A549 (cell line): ENCODE results near the gene GSG1L. TPM values are rescaled to one million over a fixed set of nuclear protein-coding genes. Genes with fewer than 3 reads are reported as not detected.

ENCODE experiments used
- ATAC-seq, 2 experiments: fragments of 200-7000 bp in 1 of 2; fragments of >200 bp in 1 of 2; cut with Nextera tagmentation in 1 of 2; cut with Tn5 transposase in 1 of 2; 3 replicates each; pipeline versions ENCODE4 v1.8.0 to v1.9.1; 2018 to 2020; ENCODE audit warnings: mild to moderate bottlenecking in 1 of 2, moderate library complexity in 1 of 2
- CTCF ChIA-PET: fragments of 300-600 bp; sonication (Branson Sonifier 250); formaldehyde crosslinking; extraction: SDS; loops from one replicate; lab custom pipeline; 2021; ENCODE audit warnings: antibody characterized with exemption, inconsistent platforms; lab: Yijun Ruan, JAX
- POLR2A ChIA-PET: fragments of 350-600 bp; formaldehyde crosslinking; extraction: SDS; loops from one replicate; lab custom pipeline; 2021; ENCODE audit warnings: antibody characterized with exemption, inconsistent platforms; lab: Yijun Ruan, JAX
- DNase-seq, 2 experiments: peaks; one replicate each; pipeline versions ENCODE4 v3.0.0 to v3.0.0-alpha.2; 2011 to 2016; ENCODE audit warnings: low read depth in 1 of 2, low spot score in 1 of 2
- FAIRE-seq: peaks from 2 replicates; lab custom pipeline; 2011; peaks lifted over from hg19 to GRCh38; lab: Jason Lieb, UNC
- H3K27ac ChIP-seq, 2 experiments: fragments of >200 bp; sonication (Bioruptor Twin); formaldehyde crosslinking; 3 replicates each; pipeline ENCODE4 v1.5.1; 2016 to 2017
- H3K4me1 ChIP-seq: fragments of >200 bp; sonication (Bioruptor Twin); formaldehyde crosslinking; 3 replicates; pipeline ENCODE4 v1.6.1; 2016
- H3K4me2 ChIP-seq: fragments of >200 bp; sonication (Bioruptor Twin); formaldehyde crosslinking; 3 replicates; pipeline ENCODE4 v1.6.1; 2016
- H3K4me3 ChIP-seq: fragments of >200 bp; sonication (Bioruptor Twin); formaldehyde crosslinking; 3 replicates; pipeline ENCODE4 v1.5.1; 2016
- H3K9me3 ChIP-seq: fragments of >200 bp; sonication (Bioruptor Twin); formaldehyde crosslinking; 3 replicates; pipeline ENCODE4 v1.6.1; 2016
- BCL3 ChIP-seq: fragments of >200 bp; sonication (Bioruptor Twin); formaldehyde crosslinking; IDR thresholded peaks from 3 replicates; pipeline ENCODE4 v1.6.1; 2016
- BHLHE40 ChIP-seq: IDR thresholded peaks from 2 replicates; pipeline ENCODE4 v1.6.1; 2012; ENCODE audit warnings: low read depth, low read length, inconsistent platforms
- CHD4 ChIP-seq: fragments of 200-600 bp; sonication (generic); IDR thresholded peaks from 2 replicates; pipeline ENCODE4 v1.6.1; 2016; ENCODE audit warnings: antibody characterized with exemption, mild to moderate bottlenecking, borderline replicate concordance
- EHF ChIP-seq: fragments of 250-450 bp; sonication (Bioruptor Pico); IDR thresholded peaks from 2 replicates; pipeline ENCODE4 v1.5.0; 2020; ENCODE audit warnings: mild to moderate bottlenecking
- EHMT2 ChIP-seq: fragments of 200-600 bp; sonication (generic); IDR thresholded peaks from 2 replicates; pipeline ENCODE4 v1.6.1; 2016; ENCODE audit warnings: antibody characterized with exemption, low read depth, mild to moderate bottlenecking, moderate library complexity
- EP300 ChIP-seq, 2 experiments: fragments of >200 bp; sonication (Bioruptor Twin); formaldehyde crosslinking; IDR thresholded peaks; 2 replicates in 1 of 2; 3 replicates in 1 of 2; pipeline ENCODE4 v1.6.1; 2016 to 2017
- GATA3 ChIP-seq: IDR thresholded peaks from 2 replicates; pipeline ENCODE4 v1.6.1; 2012; ENCODE audit warnings: borderline replicate concordance
- HES2 ChIP-seq: fragments of >200 bp; sonication (Bioruptor Twin); formaldehyde crosslinking; IDR thresholded peaks from 2 replicates; pipeline ENCODE4 v1.6.1; 2016
- HEYL ChIP-seq: fragments of 250-450 bp; sonication (Bioruptor Pico); IDR thresholded peaks from 2 replicates; pipeline ENCODE4 v1.8.0; 2021; ENCODE audit warnings: mild to moderate bottlenecking, moderate library complexity
- HOXA7 ChIP-seq: fragments of 250-450 bp; sonication (Bioruptor Pico); IDR thresholded peaks from 2 replicates; pipeline ENCODE4 v1.5.0; 2020; ENCODE audit warnings: mild to moderate bottlenecking, moderate library complexity
- HOXB13 ChIP-seq: fragments of 250-450 bp; sonication (Bioruptor Pico); IDR thresholded peaks from 2 replicates; pipeline ENCODE4 v1.5.0; 2020; ENCODE audit warnings: low read depth, mild to moderate bottlenecking, moderate library complexity
- JUNB ChIP-seq: fragments of >200 bp; sonication (Bioruptor Twin); formaldehyde crosslinking; IDR thresholded peaks from 2 replicates; pipeline ENCODE4 v1.6.1; 2016
- KDM5A ChIP-seq: fragments of 200-600 bp; sonication (generic); IDR thresholded peaks from 2 replicates; pipeline ENCODE4 v1.6.1; 2016; ENCODE audit warnings: antibody characterized with exemption, mild to moderate bottlenecking
- MAFK ChIP-seq: fragments of 450-650 bp; IDR thresholded peaks from 2 replicates; pipeline ENCODE4 v1.6.1; 2014; ENCODE audit not compliant: partially characterized antibody
- MYC ChIP-seq: IDR thresholded peaks from 2 replicates; pipeline ENCODE4 v1.6.1; 2012; ENCODE audit warnings: mild to moderate bottlenecking, inconsistent platforms, low read length, improper control_type of control experiment, borderline replicate concordance
- PHF8 ChIP-seq: fragments of 200-600 bp; sonication (generic); IDR thresholded peaks from 2 replicates; pipeline ENCODE4 v1.6.1; 2016; ENCODE audit warnings: low read depth, mild to moderate bottlenecking, antibody characterized with exemption, moderate library complexity, borderline replicate concordance
- POLR2AphosphoS2 ChIP-seq: conservative IDR thresholded peaks from 2 replicates; pipeline ENCODE4 v1.6.1; 2012; ENCODE audit warnings: low read length, improper control_type of control experiment, inconsistent platforms
- RAD21 ChIP-seq, 2 experiments: fragments of >200 bp in 1 of 2; sonication (Bioruptor Twin) in 1 of 2; formaldehyde crosslinking in 1 of 2; IDR thresholded peaks in 1 of 2; conservative IDR thresholded peaks in 1 of 2; 2 replicates in 1 of 2; 3 replicates in 1 of 2; pipeline ENCODE4 v1.6.1; 2012 to 2018; ENCODE audit warnings: inconsistent platforms in 1 of 2
- RFX5 ChIP-seq: fragments of 450-650 bp; IDR thresholded peaks from 2 replicates; pipeline ENCODE4 v1.7.1; 2014; ENCODE audit warnings: antibody characterized with exemption, mild to moderate bottlenecking, moderate library complexity
- RNF2 ChIP-seq: fragments of 200-600 bp; sonication (generic); IDR thresholded peaks from 2 replicates; pipeline ENCODE4 v1.6.1; 2016; ENCODE audit warnings: low read depth, mild to moderate bottlenecking, antibody characterized with exemption, moderate library complexity, borderline replicate concordance
- SMC3 ChIP-seq: fragments of >200 bp; sonication (Bioruptor Twin); formaldehyde crosslinking; IDR thresholded peaks from 3 replicates; pipeline ENCODE4 v1.6.1; 2018; ENCODE audit warnings: inconsistent platforms
- SREBF2 ChIP-seq: fragments of 450-650 bp; IDR thresholded peaks from 2 replicates; pipeline ENCODE4 v1.6.1; 2014; ENCODE audit warnings: mild to moderate bottlenecking, moderate library complexity
- TFCP2L1 ChIP-seq: fragments of 250-450 bp; sonication (Bioruptor Pico); IDR thresholded peaks from 2 replicates; pipeline ENCODE4 v1.5.0; 2021; ENCODE audit warnings: mild to moderate bottlenecking
- ZC3H11A ChIP-seq: fragments of 450-650 bp; IDR thresholded peaks from 2 replicates; pipeline ENCODE4 v1.6.1; 2014; ENCODE audit warnings: antibody characterized with exemption, mild to moderate bottlenecking
- ZFP36 ChIP-seq: fragments of 450-650 bp; IDR thresholded peaks from 2 replicates; pipeline ENCODE4 v1.6.1; 2014; ENCODE audit warnings: borderline replicate concordance; ENCODE audit not compliant: partially characterized antibody
- WGBS: methylation state at CpG from one replicate; pipeline ENCODE4 v1.1.6; 2017; ENCODE audit errors: missing lambda C conversion rate; 5-methylcytosine and 5-hydroxymethylcytosine counted together
- polyA plus RNA-seq, 4 experiments: library from polyadenylated mRNA; depleted of rRNA in 3 of 4; stranded (reverse); fragments of >200 nt; fragmentation: RNase III in 1 of 4; extraction: RNeasy Plus Mini Kit Qiagen cat#74134 plus additional on column Dnase treatment in 1 of 4; gene quantifications; 2 replicates in 3 of 4; 3 replicates in 1 of 4; pipeline ENCODE4 v1.2.3, GENCODE V29; 2011 to 2017
- TF ChIP-seq, protein P1 (sequence below): fragments of >200 bp; sonication (Bioruptor Twin); formaldehyde crosslinking; IDR thresholded peaks from 3 replicates; pipeline ENCODE4 v1.5.1; 2016
- TF ChIP-seq, protein P2 (sequence below): IDR thresholded peaks from 2 replicates; pipeline ENCODE4 v1.6.1; 2012
- TF ChIP-seq, protein P3 (sequence below): fragments of 450-650 bp; IDR thresholded peaks from 2 replicates; pipeline ENCODE4 v1.6.1; 2014; ENCODE audit warnings: antibody characterized with exemption

The GSG1L gene
- polyA plus RNA-seq, 2 of the 4 experiments (the other 2 are of a cell fraction) = not detected

DNA sequence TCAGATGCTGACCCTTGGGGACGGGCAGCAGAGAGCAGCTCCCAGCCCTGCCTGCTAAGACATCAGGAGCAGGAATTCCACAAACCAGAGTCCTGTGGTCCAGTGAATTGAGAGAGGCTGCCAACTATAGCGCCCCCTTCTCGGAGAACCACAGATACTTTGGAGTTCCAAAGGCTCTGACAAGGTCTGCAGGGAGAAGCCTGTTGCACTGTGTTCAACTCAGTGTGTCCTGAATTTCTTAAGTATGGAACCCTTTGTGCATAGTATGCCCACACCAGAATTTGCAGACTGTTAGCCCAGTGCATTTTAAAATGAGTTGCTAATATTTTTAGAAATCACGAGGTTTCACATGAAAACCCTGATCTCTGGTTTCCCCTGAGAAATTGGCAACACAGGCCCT lies 290.2 kb downstream of the GSG1L start:
- TF ChIP-seq ZFP36 = no peak
- no peak for TF ChIP-seq RFX5
- TF ChIP-seq BHLHE40 = no peak
- no peak for TF ChIP-seq SMC3
- no peak for TF ChIP-seq KDM5A
- TF ChIP-seq HES2 = no peak
- TF ChIP-seq RNF2 = no peak
- TF ChIP-seq EHF (CRISPR knock-in tag) = no peak
- TF ChIP-seq EHMT2 = no peak
- no peak for TF ChIP-seq ZC3H11A
- TF ChIP-seq GATA3 = no peak
- TF ChIP-seq HOXA7 (CRISPR knock-in tag) = no peak
- TF ChIP-seq SREBF2 = no peak
- TF ChIP-seq, all 56 proteins: peak for 0
- ATAC-seq = no peak
- DNase-seq = no peak
- CTCF ChIA-PET = no interaction called here
- no peaks in the 10 kb centered on the region for H3K9me3 ChIP-seq
- H3K4me3 ChIP-seq = no peak overlapping the region
- WGBS = 93% methylated on average over 4 of the region's 4 CpGs
- no peaks in the 10 kb centered on the region for H3K4me1 ChIP-seq
- H3K4me2 ChIP-seq = no peak overlapping the region
- FAIRE-seq = no peak
- H3K27ac ChIP-seq = no peak overlapping the region
- POLR2A ChIA-PET = no interaction called here

DNA sequence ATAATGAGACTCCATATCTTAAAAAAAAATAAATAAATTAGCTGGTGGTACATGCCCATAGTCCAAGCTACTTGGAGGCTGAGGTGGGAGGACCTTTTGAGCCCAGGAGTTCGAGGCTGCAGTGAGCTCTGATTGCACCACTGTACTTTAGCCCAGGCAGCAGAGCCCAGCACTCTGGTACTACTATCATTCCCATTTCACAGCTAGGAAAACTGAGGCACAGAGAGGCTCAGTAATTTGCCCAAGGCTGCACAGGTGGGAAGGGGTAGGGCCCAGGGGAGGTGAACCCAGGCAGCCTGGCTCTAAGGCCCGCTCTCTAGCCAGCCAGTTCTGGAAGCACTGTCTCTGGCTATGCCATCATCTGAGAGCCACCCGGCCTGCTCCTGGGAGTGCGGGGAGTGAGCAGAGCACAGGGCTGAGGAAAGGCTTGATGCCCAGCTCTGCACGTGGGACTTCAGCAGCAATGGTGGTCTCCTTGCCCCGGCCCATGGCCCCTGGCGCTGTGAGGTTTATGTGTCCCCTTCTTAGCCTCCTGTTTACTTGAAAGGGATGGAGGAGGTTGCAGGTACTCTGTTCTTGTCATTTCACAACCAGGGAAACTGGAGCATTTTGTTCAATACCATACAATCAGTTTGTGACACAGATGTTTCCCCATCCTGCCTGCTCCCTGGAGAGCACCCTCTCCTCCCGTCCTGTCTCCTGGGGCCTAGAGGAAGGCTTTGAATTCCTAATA lies 291.3 kb downstream of the GSG1L start:
- CTCF ChIA-PET = interaction anchor here (0.6 to 0.9 kb wide), 2 partner anchors 299 to 1172 kb away, joined by 3 to 4 read pairs; no protein-coding TSS in a partner anchor
- no peaks in the 10 kb centered on the region for H3K9me3 ChIP-seq
- no peak for TF ChIP-seq JUNB
- TF ChIP-seq ZFP36 = no peak
- TF ChIP-seq, protein P1, sequence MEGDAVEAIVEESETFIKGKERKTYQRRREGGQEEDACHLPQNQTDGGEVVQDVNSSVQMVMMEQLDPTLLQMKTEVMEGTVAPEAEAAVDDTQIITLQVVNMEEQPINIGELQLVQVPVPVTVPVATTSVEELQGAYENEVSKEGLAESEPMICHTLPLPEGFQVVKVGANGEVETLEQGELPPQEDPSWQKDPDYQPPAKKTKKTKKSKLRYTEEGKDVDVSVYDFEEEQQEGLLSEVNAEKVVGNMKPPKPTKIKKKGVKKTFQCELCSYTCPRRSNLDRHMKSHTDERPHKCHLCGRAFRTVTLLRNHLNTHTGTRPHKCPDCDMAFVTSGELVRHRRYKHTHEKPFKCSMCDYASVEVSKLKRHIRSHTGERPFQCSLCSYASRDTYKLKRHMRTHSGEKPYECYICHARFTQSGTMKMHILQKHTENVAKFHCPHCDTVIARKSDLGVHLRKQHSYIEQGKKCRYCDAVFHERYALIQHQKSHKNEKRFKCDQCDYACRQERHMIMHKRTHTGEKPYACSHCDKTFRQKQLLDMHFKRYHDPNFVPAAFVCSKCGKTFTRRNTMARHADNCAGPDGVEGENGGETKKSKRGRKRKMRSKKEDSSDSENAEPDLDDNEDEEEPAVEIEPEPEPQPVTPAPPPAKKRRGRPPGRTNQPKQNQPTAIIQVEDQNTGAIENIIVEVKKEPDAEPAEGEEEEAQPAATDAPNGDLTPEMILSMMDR = no peak
- no peak for TF ChIP-seq BCL3
- no peak for TF ChIP-seq TFCP2L1
- TF ChIP-seq EHF (CRISPR knock-in tag) = no peak
- TF ChIP-seq PHF8 = no peak
- TF ChIP-seq, protein P2, sequence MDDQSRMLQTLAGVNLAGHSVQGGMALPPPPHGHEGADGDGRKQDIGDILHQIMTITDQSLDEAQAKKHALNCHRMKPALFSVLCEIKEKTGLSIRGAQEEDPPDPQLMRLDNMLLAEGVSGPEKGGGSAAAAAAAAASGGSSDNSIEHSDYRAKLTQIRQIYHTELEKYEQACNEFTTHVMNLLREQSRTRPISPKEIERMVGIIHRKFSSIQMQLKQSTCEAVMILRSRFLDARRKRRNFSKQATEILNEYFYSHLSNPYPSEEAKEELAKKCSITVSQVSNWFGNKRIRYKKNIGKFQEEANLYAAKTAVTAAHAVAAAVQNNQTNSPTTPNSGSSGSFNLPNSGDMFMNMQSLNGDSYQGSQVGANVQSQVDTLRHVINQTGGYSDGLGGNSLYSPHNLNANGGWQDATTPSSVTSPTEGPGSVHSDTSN = no peak
- no peak for TF ChIP-seq MAFK
- TF ChIP-seq HEYL (CRISPR knock-in tag) = no peak
- no peak for TF ChIP-seq CHD4
- no peak for TF ChIP-seq POLR2AphosphoS2
- no peak for TF ChIP-seq EP300 (IDR thresholded peaks at IDR 0.05)
- TF ChIP-seq, protein P3, sequence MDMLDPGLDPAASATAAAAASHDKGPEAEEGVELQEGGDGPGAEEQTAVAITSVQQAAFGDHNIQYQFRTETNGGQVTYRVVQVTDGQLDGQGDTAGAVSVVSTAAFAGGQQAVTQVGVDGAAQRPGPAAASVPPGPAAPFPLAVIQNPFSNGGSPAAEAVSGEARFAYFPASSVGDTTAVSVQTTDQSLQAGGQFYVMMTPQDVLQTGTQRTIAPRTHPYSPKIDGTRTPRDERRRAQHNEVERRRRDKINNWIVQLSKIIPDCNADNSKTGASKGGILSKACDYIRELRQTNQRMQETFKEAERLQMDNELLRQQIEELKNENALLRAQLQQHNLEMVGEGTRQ = no peak
- no peak for TF ChIP-seq RAD21 (conservative IDR thresholded peaks at IDR 0.05 in 1 of 2, IDR thresholded peaks at IDR 0.05 in 1 of 2)
- TF ChIP-seq MYC = no peak
- TF ChIP-seq GATA3 = no peak
- no peak for TF ChIP-seq HOXB13
- ATAC-seq (no peak), FAIRE-seq (no peak), DNase-seq (no peak)
- no peak overlapping the region for H3K4me3 ChIP-seq
- H3K4me1 ChIP-seq = no peaks in the 10 kb centered on the region
- 89% methylated on average over 8 of the region's 8 CpGs for WGBS
- H3K27ac ChIP-seq = no peak overlapping the region
- no peak overlapping the region for H3K4me2 ChIP-seq
- POLR2A ChIA-PET = no interaction called here
